H9 (cell line): ENCODE measurements around the gene NPBWR2. TPM values are rescaled to one million over a fixed set of nuclear protein-coding genes. Genes with fewer than 3 reads are reported as not detected.
A peak's percentile ranks its signal among the peaks of the same experiment; 100 is the strongest.

ENCODE experiments used
- DNase-seq: peaks from one replicate; pipeline ENCODE4 v3.0.0-alpha.2; 2017
- H2AFZ ChIP-seq: one replicate; pipeline ENCODE4 v1.6.1; 2013; ENCODE audit warnings: mild to moderate bottlenecking, low read length, control low read depth, moderate library complexity
- H2AK5ac ChIP-seq: 2 replicates; pipeline ENCODE4 v1.6.1; 2013; ENCODE audit warnings: low read length, control low read depth, mixed read lengths; ENCODE audit not compliant: insufficient read length
- H2BK120ac ChIP-seq: one replicate; pipeline ENCODE4 v1.6.1; 2013; ENCODE audit warnings: low read depth, mild to moderate bottlenecking, low read length, control low read depth, inconsistent platforms; ENCODE audit not compliant: poor library complexity, severe bottlenecking
- H2BK12ac ChIP-seq: 2 replicates; pipeline ENCODE4 v1.6.1; 2013; ENCODE audit warnings: low read length, control low read depth, mixed read lengths, low read depth; ENCODE audit not compliant: insufficient read length
- H2BK15ac ChIP-seq: 2 replicates; pipeline ENCODE4 v1.6.1; 2013; ENCODE audit warnings: low read depth, low read length, control low read depth
- H2BK20ac ChIP-seq: one replicate; pipeline ENCODE4 v1.6.1; 2013; ENCODE audit warnings: low read depth, mild to moderate bottlenecking, low read length, control low read depth, inconsistent platforms; ENCODE audit not compliant: poor library complexity, severe bottlenecking
- H2BK5ac ChIP-seq: 2 replicates; pipeline ENCODE4 v1.6.1; 2013; ENCODE audit warnings: low read length, control low read depth, mixed read lengths; ENCODE audit not compliant: insufficient read length
- H3K14ac ChIP-seq: 2 replicates; pipeline ENCODE4 v1.6.1; 2013; ENCODE audit warnings: low read length, control low read depth; ENCODE audit not compliant: insufficient read depth
- H3K18ac ChIP-seq: 2 replicates; pipeline ENCODE4 v1.6.1; 2013; ENCODE audit warnings: low read depth, mild to moderate bottlenecking, mixed read lengths, low read length, control low read depth; ENCODE audit not compliant: insufficient read length
- H3K23ac ChIP-seq: 2 replicates; pipeline ENCODE4 v1.6.1; 2013; ENCODE audit warnings: low read length, control low read depth, mixed read lengths, low read depth; ENCODE audit not compliant: insufficient read length
- H3K23me2 ChIP-seq: 2 replicates; pipeline ENCODE4 v1.6.1; 2013; ENCODE audit warnings: low read depth, mild to moderate bottlenecking, mixed read lengths, low read length, control low read depth; ENCODE audit not compliant: insufficient read length, poor library complexity, severe bottlenecking
- H3K27ac ChIP-seq: 2 replicates; pipeline ENCODE4 v1.5.1; 2013; ENCODE audit warnings: low read length, control low read depth, mixed read lengths, low read depth; ENCODE audit not compliant: insufficient read length
- H3K27me3 ChIP-seq: 2 replicates; pipeline ENCODE4 v1.6.1; 2013; ENCODE audit warnings: low read length, control low read depth, inconsistent platforms; ENCODE audit not compliant: insufficient read depth
- H3K4ac ChIP-seq: 2 replicates; pipeline ENCODE4 v1.6.1; 2013; ENCODE audit warnings: low read depth, mild to moderate bottlenecking, control low read depth, inconsistent platforms, low read length, moderate library complexity
- H3K4me1 ChIP-seq: 2 replicates; pipeline ENCODE4 v1.6.1; 2013; ENCODE audit warnings: low read length, control low read depth, inconsistent platforms; ENCODE audit not compliant: insufficient read depth
- H3K4me2 ChIP-seq: 2 replicates; pipeline ENCODE4 v1.6.1; 2013; ENCODE audit warnings: low read length, control low read depth, mixed read lengths; ENCODE audit not compliant: insufficient read length, insufficient read depth
- H3K56ac ChIP-seq: 2 replicates; pipeline ENCODE4 v1.6.1; 2013; ENCODE audit warnings: low read depth, mild to moderate bottlenecking, mixed read lengths, low read length, control low read depth; ENCODE audit not compliant: insufficient read length
- H3K79me1 ChIP-seq: 2 replicates; pipeline ENCODE4 v1.6.1; 2013; ENCODE audit warnings: low read depth, mild to moderate bottlenecking, moderate library complexity, low read length, control low read depth, inconsistent platforms; ENCODE audit not compliant: insufficient read depth, poor library complexity, severe bottlenecking
- H3K79me2 ChIP-seq: 2 replicates; pipeline ENCODE4 v1.6.1; 2013; ENCODE audit warnings: low read length, control low read depth, inconsistent platforms; ENCODE audit not compliant: insufficient read depth
- H3K9ac ChIP-seq: 2 replicates; pipeline ENCODE4 v1.6.1; 2013; ENCODE audit warnings: low read length, control low read depth, mixed read lengths; ENCODE audit not compliant: insufficient read length; ENCODE audit errors: extremely low read depth
- H3K9me3 ChIP-seq: one replicate; pipeline ENCODE4 v1.6.1; 2013; ENCODE audit warnings: low read depth, low read length, inconsistent platforms; ENCODE audit not compliant: control insufficient read depth
- H3T11ph ChIP-seq: one replicate; pipeline ENCODE4 v1.6.1; 2013; ENCODE audit warnings: mild to moderate bottlenecking, low read length, control low read depth, inconsistent platforms
- H4K20me1 ChIP-seq: one replicate; pipeline ENCODE4 v1.6.1; 2013; ENCODE audit not compliant: control insufficient read depth, insufficient read length, insufficient read depth
- H4K5ac ChIP-seq: 2 replicates; pipeline ENCODE4 v1.6.1; 2013; ENCODE audit warnings: low read depth, mild to moderate bottlenecking, mixed read lengths, low read length, control low read depth; ENCODE audit not compliant: insufficient read length
- H4K8ac ChIP-seq: replicated peaks from 2 replicates; pipeline ENCODE4 v1.6.1; 2013; ENCODE audit warnings: low read length, control low read depth, mixed read lengths, low read depth; ENCODE audit not compliant: insufficient read length
- H4K91ac ChIP-seq: 2 replicates; pipeline ENCODE4 v1.6.1; 2013; ENCODE audit warnings: low read depth, mild to moderate bottlenecking, moderate library complexity, mixed read lengths, low read length, control low read depth; ENCODE audit not compliant: insufficient read length
- H3K27ac Mint-ChIP-seq, 3 experiments: 2 replicates in 2 of 3; 3 replicates in 1 of 3; pipeline ENCODE4 v1.8.0; 2020 to 2021; ENCODE audit warnings: mixed read lengths in 3 of 3, mild to moderate bottlenecking in 1 of 3, moderate library complexity in 1 of 3
- H3K27me3 Mint-ChIP-seq: 2 replicates; pipeline ENCODE4 v1.8.0; 2021; ENCODE audit warnings: low read depth, mild to moderate bottlenecking, moderate library complexity, mixed read lengths
- H3K36me3 Mint-ChIP-seq, 3 experiments: 2 replicates in 2 of 3; 3 replicates in 1 of 3; pipeline ENCODE4 v1.8.0; 2020 to 2021; ENCODE audit warnings: low read depth in 3 of 3, mixed read lengths in 3 of 3; ENCODE audit not compliant: insufficient read depth in 1 of 3
- H3K4me1 Mint-ChIP-seq, 2 experiments: 2 replicates each; pipeline ENCODE4 v1.8.0; 2020; ENCODE audit warnings: mixed read lengths in 2 of 2
- H3K4me3 Mint-ChIP-seq, 2 experiments: 2 replicates in 1 of 2; 3 replicates in 1 of 2; pipeline ENCODE4 v1.8.0; 2020 to 2021; ENCODE audit warnings: mild to moderate bottlenecking in 2 of 2, mixed read lengths in 2 of 2, moderate library complexity in 1 of 2
- H3K9me3 Mint-ChIP-seq, 2 experiments: 2 replicates in 1 of 2; 3 replicates in 1 of 2; pipeline ENCODE4 v1.8.0; 2020; ENCODE audit warnings: mild to moderate bottlenecking in 2 of 2, mixed read lengths in 2 of 2, moderate library complexity in 1 of 2
- WGBS: extraction: QIAGEN DNeasy Blood & Tissue Kit; methylation state at CpG from one replicate; pipeline ENCODE4 v1.1.7; 2013; ENCODE audit warnings: missing lambda C conversion rate, low lambda C conversion rate, mixed read lengths; ENCODE audit not compliant: insufficient read length; ENCODE audit errors: extremely low coverage; 5-methylcytosine and 5-hydroxymethylcytosine counted together
- total RNA-seq: library from RNA; stranded (reverse); gene quantifications from 2 replicates; pipeline ENCODE4 v1.2.1, GENCODE V29; 2021
- TF ChIP-seq, protein P1 (sequence below): fragments of 200-600 bp; sonication (generic); conservative IDR thresholded peaks from 3 replicates; pipeline ENCODE4 v1.8.0; 2021; ENCODE audit warnings: antibody characterized with exemption, mild to moderate bottlenecking

NPBWR2 gene
- total RNA-seq, 1 experiment from 2014 or later, result not detected

GRCh38 chr20:64140956-64141355, 33.6 kb upstream of the NPBWR2 start:
- H3K23ac ChIP-seq, result no peak overlapping the region
- H3K14ac ChIP-seq, result no peak overlapping the region
- Mint-ChIP-seq H3K36me3 (peaks cover 11 to 17% (median 12%) of the 10 kb centered on the region in 3 experiments), H3K9me3 (peaks cover 21 to 22% of the 10 kb centered on the region in 2 experiments), H3K27ac (peak overlapping the region in 1 of 3 experiments; percentile 79; a peak in 2 of 7 replicates), H3K27me3 (peaks cover 8% of the 10 kb centered on the region), H3K4me1 (peaks cover 15 to 33% of the 10 kb centered on the region in 2 experiments), H3K4me3 (no peak overlapping the region)
- no peak overlapping the region for H2AFZ ChIP-seq
- no peak overlapping the region for H2BK12ac ChIP-seq
- WGBS, result no CpG with 5 or more reads among the region's 10 CpGs
- no peak overlapping the region for H4K91ac ChIP-seq
- no peak overlapping the region for H3K56ac ChIP-seq
- H3K79me1 ChIP-seq, result no peaks in the 10 kb centered on the region
- H2BK20ac ChIP-seq, result no peak overlapping the region
- H4K5ac ChIP-seq, result no peak overlapping the region
- H3K27me3 ChIP-seq, result no peaks in the 10 kb centered on the region
- H2BK15ac ChIP-seq, result no peak overlapping the region
- no peak overlapping the region for H3K4me2 ChIP-seq
- no peak overlapping the region for H3T11ph ChIP-seq
- no peaks in the 10 kb centered on the region for H3K23me2 ChIP-seq
- H2BK120ac ChIP-seq, result no peak overlapping the region
- H2BK5ac ChIP-seq, result no peak overlapping the region
- H2AK5ac ChIP-seq, result no peak overlapping the region
- H3K9ac ChIP-seq, result no peak overlapping the region
- no peak overlapping the region for H4K8ac ChIP-seq
- H3K4ac ChIP-seq, result no peak overlapping the region
- no peak for DNase-seq
- TF ChIP-seq, protein P1, sequence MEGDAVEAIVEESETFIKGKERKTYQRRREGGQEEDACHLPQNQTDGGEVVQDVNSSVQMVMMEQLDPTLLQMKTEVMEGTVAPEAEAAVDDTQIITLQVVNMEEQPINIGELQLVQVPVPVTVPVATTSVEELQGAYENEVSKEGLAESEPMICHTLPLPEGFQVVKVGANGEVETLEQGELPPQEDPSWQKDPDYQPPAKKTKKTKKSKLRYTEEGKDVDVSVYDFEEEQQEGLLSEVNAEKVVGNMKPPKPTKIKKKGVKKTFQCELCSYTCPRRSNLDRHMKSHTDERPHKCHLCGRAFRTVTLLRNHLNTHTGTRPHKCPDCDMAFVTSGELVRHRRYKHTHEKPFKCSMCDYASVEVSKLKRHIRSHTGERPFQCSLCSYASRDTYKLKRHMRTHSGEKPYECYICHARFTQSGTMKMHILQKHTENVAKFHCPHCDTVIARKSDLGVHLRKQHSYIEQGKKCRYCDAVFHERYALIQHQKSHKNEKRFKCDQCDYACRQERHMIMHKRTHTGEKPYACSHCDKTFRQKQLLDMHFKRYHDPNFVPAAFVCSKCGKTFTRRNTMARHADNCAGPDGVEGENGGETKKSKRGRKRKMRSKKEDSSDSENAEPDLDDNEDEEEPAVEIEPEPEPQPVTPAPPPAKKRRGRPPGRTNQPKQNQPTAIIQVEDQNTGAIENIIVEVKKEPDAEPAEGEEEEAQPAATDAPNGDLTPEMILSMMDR, result no peak
- no peaks in the 10 kb centered on the region for H3K79me2 ChIP-seq
- no peaks in the 10 kb centered on the region for H3K4me1 ChIP-seq
- H4K20me1 ChIP-seq, result no peaks in the 10 kb centered on the region
- H3K27ac ChIP-seq, result no peak overlapping the region
- H3K18ac ChIP-seq, result no peak overlapping the region
- H3K9me3 ChIP-seq, result peaks cover 9% of the 10 kb centered on the region
